Measurements from ENCODE around the gene TNRC6B.

- TF ChIP-seq RAD21 (CRISPR knock-in tag; IDR thresholded peaks at IDR 0.05) (no peak), JUND (CRISPR knock-in tag; IDR thresholded peaks at IDR 0.05) (no peak), TCF12 (IDR thresholded peaks at IDR 0.05) (no peak), TCF12 (CRISPR knock-in tag; IDR thresholded peaks at IDR 0.05) (no peak), DPF2 (CRISPR knock-in tag; IDR thresholded peaks at IDR 0.05; ENCODE audit: borderline replicate concordance, low read depth) (no peak), PAX8 (CRISPR knock-in tag; IDR thresholded peaks at IDR 0.05; ENCODE audit: borderline replicate concordance) (no peak), MAFF (IDR thresholded peaks at IDR 0.05; ENCODE audit: low read depth, low read length) (no peak), KLF13 (CRISPR knock-in tag; IDR thresholded peaks at IDR 0.05) (no peak), POLR2A (IDR thresholded peaks at IDR 0.05; ENCODE audit: insufficient read depth in 1 of 2, low read depth in 2 of 2, low read length in 2 of 2) (no peak), MAFK (conservative IDR thresholded peaks at IDR 0.05 in 1 of 2, IDR thresholded peaks at IDR 0.05 in 1 of 2; ENCODE audit: low read length in 2 of 2) (no peak), SRF (IDR thresholded peaks at IDR 0.05; ENCODE audit: low read depth, low read length) (no peak)
Measured at GRCh38 chr22:40361100-40361499, 183.4 kb downstream of the TNRC6B start.
